Neural progenitor cell (in vitro differentiated cells): ENCODE results near the gene MAP3K19. TPM values are rescaled to one million over a fixed set of nuclear protein-coding genes. Genes with fewer than 3 reads are reported as not detected.
"Not testable (repeated sequence)": the region's sequence is repeated elsewhere in the genome, so short reads cannot be mapped to it uniquely, and the experiment has no call there.

Source experiments
- DNase-seq: peaks from one replicate; pipeline ENCODE4 v3.0.0-alpha.2; 2016; ENCODE audit warnings: low spot score
- H2AFZ ChIP-seq: fragments of 200-600 bp; sonication (generic); replicated peaks from 2 replicates; pipeline ENCODE4 v1.6.1; 2016; ENCODE audit warnings: antibody characterized with exemption
- H3F3A ChIP-seq: fragments of 200-600 bp; sonication (generic); 2 replicates; pipeline ENCODE4 v1.6.1; 2016; ENCODE audit warnings: antibody characterized with exemption, low read depth
- H3K27ac ChIP-seq: fragments of 200-600 bp; sonication (generic); 2 replicates; pipeline ENCODE4 v1.5.1; 2016; ENCODE audit warnings: mild to moderate bottlenecking
- H3K27me3 ChIP-seq: fragments of 200-600 bp; sonication (generic); 2 replicates; pipeline ENCODE4 v1.6.1; 2016; ENCODE audit warnings: mild to moderate bottlenecking, moderate library complexity
- H3K36me3 ChIP-seq: fragments of 200-600 bp; sonication (generic); 2 replicates; pipeline ENCODE4 v1.5.1; 2016
- H3K4me1 ChIP-seq: fragments of 200-600 bp; sonication (generic); 2 replicates; pipeline ENCODE4 v1.6.1; 2016; ENCODE audit warnings: mixed run types
- H3K4me2 ChIP-seq: fragments of 200-600 bp; sonication (generic); 2 replicates; pipeline ENCODE4 v1.6.1; 2016
- H3K4me3 ChIP-seq: fragments of 200-600 bp; sonication (generic); 2 replicates; pipeline ENCODE4 v1.5.1; 2016
- H3K79me2 ChIP-seq: fragments of 200-600 bp; sonication (generic); 2 replicates; pipeline ENCODE4 v1.6.1; 2016; ENCODE audit warnings: low read depth
- H3K9ac ChIP-seq: fragments of 200-600 bp; sonication (generic); 2 replicates; pipeline ENCODE4 v1.6.1; 2016
- H3K9me3 ChIP-seq: fragments of 200-600 bp; sonication (generic); 2 replicates; pipeline ENCODE4 v1.5.1; 2016; ENCODE audit warnings: low read depth
- H4K20me1 ChIP-seq: fragments of 200-600 bp; sonication (generic); 2 replicates; pipeline ENCODE4 v1.6.1; 2016; ENCODE audit warnings: low read depth
- H3K27ac Mint-ChIP-seq: 3 replicates; pipeline ENCODE4 v1.8.0; 2021; ENCODE audit warnings: mixed read lengths
- H3K27me3 Mint-ChIP-seq: 2 replicates; pipeline ENCODE4 v1.8.0; 2022; ENCODE audit warnings: low read depth, mild to moderate bottlenecking, inconsistent platforms, moderate library complexity, mixed read lengths; ENCODE audit not compliant: insufficient read depth
- H3K36me3 Mint-ChIP-seq: 3 replicates; pipeline ENCODE4 v1.8.0; 2021; ENCODE audit warnings: mixed read lengths
- H3K4me1 Mint-ChIP-seq: 3 replicates; pipeline ENCODE4 v1.8.0; 2021; ENCODE audit warnings: mixed read lengths
- H3K4me3 Mint-ChIP-seq: 3 replicates; pipeline ENCODE4 v1.8.0; 2021; ENCODE audit warnings: mild to moderate bottlenecking, moderate library complexity, mixed read lengths
- H3K9me3 Mint-ChIP-seq: 3 replicates; pipeline ENCODE4 v1.8.0; 2020; ENCODE audit warnings: mixed read lengths
- EZH2 ChIP-seq: fragments of 200-600 bp; sonication (generic); IDR thresholded peaks from 2 replicates; pipeline ENCODE4 v1.6.1; 2017; ENCODE audit warnings: antibody characterized with exemption, mild to moderate bottlenecking, moderate library complexity
- EZH2phosphoT487 ChIP-seq: fragments of 200-600 bp; sonication (generic); IDR thresholded peaks from 2 replicates; pipeline ENCODE4 v1.6.1; 2017; ENCODE audit warnings: antibody characterized with exemption
- total RNA-seq: library from RNA; depleted of rRNA; stranded (reverse); fragments of >200 nt; gene quantifications from 2 replicates; pipeline ENCODE4 v1.2.3, GENCODE V29; 2015; ENCODE audit warnings: low replicate concordance
- TF ChIP-seq, protein P1 (sequence below): fragments of 200-600 bp; sonication (generic); IDR thresholded peaks from 2 replicates; pipeline ENCODE4 v1.5.1; 2017; ENCODE audit warnings: antibody characterized with exemption, mild to moderate bottlenecking

MAP3K19 gene
- total RNA-seq, 1 donor from 2014 or later: not detected

DNA sequence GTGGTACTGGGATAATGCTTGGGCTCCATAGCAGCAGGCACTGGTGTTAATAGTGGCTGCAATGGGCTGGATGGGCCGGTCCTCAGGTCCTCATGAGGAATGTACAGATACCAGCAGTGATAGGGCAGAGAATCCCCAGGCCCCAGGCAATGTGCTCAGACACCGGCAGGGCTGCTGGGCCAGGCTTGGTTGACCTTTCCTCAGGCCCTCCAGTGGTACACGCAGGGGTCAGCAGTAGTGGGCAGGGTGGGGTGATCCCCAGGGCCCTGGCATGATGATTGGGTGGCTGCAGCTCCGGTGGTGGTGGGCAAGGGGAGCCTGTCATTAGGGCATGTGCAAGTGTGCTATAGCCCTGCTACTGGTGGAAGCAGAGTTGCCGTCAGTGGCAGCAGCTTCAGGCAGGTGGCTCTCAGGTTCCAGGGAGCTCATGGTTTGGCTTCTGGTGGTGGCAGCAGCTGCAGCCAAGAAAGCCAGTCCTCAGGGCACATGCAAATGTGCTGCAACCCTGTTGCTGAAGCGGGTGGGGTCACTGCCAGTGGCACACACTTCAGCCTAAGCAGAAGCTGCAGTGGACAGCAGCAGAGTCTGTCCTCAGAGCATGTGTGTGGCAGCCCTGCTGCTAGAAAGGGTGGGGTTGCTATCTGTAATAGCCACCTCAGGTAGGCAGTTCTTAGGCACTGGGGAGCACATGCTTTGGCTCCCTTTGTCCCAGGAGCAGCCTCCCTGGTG lies 71.8 kb downstream of the MAP3K19 start:
- Mint-ChIP-seq H3K4me1 (no peaks in the 10 kb centered on the region), H3K4me3 (no peak overlapping the region), H3K9me3 (peaks cover 26% of the 10 kb centered on the region), H3K27me3 (no peaks in the 10 kb centered on the region), H3K36me3 (no peaks in the 10 kb centered on the region), H3K27ac (no peak overlapping the region)
- TF ChIP-seq EZH2phosphoT487 (no peak), EZH2 (no peak)
- TF ChIP-seq, protein P1, sequence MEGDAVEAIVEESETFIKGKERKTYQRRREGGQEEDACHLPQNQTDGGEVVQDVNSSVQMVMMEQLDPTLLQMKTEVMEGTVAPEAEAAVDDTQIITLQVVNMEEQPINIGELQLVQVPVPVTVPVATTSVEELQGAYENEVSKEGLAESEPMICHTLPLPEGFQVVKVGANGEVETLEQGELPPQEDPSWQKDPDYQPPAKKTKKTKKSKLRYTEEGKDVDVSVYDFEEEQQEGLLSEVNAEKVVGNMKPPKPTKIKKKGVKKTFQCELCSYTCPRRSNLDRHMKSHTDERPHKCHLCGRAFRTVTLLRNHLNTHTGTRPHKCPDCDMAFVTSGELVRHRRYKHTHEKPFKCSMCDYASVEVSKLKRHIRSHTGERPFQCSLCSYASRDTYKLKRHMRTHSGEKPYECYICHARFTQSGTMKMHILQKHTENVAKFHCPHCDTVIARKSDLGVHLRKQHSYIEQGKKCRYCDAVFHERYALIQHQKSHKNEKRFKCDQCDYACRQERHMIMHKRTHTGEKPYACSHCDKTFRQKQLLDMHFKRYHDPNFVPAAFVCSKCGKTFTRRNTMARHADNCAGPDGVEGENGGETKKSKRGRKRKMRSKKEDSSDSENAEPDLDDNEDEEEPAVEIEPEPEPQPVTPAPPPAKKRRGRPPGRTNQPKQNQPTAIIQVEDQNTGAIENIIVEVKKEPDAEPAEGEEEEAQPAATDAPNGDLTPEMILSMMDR: no peak
- H3K9ac ChIP-seq: no peak overlapping the region
- H3F3A ChIP-seq: no peaks in the 10 kb centered on the region
- no peak for DNase-seq
- no peaks in the 10 kb centered on the region for H3K27me3 ChIP-seq
- no peaks in the 10 kb centered on the region for H3K79me2 ChIP-seq
- no peak overlapping the region for H3K4me2 ChIP-seq
- no peak overlapping the region for H3K4me3 ChIP-seq
- no peaks in the 10 kb centered on the region for H3K4me1 ChIP-seq
- H3K36me3 ChIP-seq: no peaks in the 10 kb centered on the region
- H4K20me1 ChIP-seq: no peaks in the 10 kb centered on the region
- no peaks in the 10 kb centered on the region for H3K9me3 ChIP-seq
- H3K27ac ChIP-seq: no peak overlapping the region
- H2AFZ ChIP-seq: no peak overlapping the region

DNA sequence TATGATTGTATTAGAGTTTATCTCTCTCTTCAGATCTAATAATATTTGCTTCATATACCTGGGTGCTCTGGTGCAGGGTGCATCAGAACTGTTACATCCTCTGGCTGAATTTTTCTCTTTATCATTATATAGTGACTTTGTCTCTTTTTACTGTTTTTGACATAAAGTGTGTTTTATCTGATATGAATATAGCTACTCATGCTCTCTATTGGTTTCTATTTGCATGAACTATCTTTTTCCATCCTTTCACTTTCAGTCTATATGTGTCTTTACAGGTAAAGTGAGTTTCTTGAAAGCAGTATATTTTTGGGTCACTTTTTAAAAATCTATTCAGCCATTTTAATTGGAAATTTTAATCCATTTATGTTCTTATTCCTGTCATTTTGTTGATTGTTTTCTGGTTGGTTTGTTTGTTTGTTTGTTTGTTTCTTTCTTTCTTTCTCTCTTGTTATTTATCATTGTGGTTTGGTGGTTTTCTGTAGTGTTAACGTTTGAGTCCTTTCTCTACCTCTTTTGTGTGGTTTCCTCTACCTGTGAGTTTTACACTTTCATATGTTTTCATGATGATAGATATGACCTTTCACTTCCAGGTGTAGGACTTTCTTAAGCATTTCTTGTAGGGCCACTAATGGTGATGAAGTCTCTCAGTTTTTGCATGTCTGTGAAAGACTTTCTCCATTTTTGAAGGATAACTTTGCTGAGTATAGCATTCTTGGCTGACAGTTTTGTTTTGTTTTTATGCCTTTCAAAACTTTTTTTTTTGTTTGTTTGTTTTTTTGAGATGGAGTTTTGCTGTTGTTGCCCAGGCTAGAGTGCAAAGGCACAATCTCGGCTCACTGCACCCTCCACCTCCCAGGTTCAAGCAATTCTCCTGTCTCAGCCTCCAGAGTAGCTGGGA lies 73.8 kb downstream of the MAP3K19 start:
- Histone ChIP-seq H4K20me1 (no peaks in the 10 kb centered on the region), H2AFZ (no peak overlapping the region), H3K27ac (no peak overlapping the region), H3K4me3 (no peak overlapping the region), H3K27me3 (no peaks in the 10 kb centered on the region), H3K4me2 (no peak overlapping the region), H3F3A (no peaks in the 10 kb centered on the region), H3K9me3 (peaks cover 9% of the 10 kb centered on the region), H3K36me3 (no peaks in the 10 kb centered on the region), H3K9ac (no peak overlapping the region), H3K79me2 (no peaks in the 10 kb centered on the region), H3K4me1 (no peaks in the 10 kb centered on the region)
- no peak for DNase-seq
- TF ChIP-seq, protein P1: no peak
- TF ChIP-seq EZH2phosphoT487 (no peak), EZH2 (no peak)
- H3K36me3 Mint-ChIP-seq: peaks cover 5% of the 10 kb centered on the region
- H3K4me1 Mint-ChIP-seq: no peaks in the 10 kb centered on the region
- H3K4me3 Mint-ChIP-seq: no peak overlapping the region
- H3K9me3 Mint-ChIP-seq: peaks cover 37% of the 10 kb centered on the region
- H3K27me3 Mint-ChIP-seq: peaks cover 3% of the 10 kb centered on the region
- H3K27ac Mint-ChIP-seq: no peak overlapping the region

DNA sequence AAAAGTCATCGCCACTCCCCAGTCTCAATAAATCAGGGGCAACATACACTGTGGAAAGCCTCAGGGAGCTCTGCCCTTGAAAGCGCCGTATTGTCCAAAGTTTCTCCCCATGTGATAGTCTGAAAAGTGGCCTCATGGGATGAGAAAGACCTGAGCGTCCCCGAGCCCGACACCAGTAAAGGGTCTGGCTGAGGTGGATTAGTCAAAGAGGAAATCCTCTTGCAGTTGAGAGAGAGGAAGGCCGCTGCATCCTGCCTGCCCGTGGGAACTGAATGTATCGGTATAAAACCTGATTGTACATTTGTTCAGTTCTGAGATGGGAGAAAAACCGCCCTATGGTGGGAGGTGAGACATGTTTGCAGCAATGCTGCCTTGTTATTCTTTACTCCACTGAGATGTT lies 80.1 kb downstream of the MAP3K19 start:
- not testable (repeated sequence) for H3K27me3 Mint-ChIP-seq, H3K27ac ChIP-seq, H3F3A ChIP-seq, H4K20me1 ChIP-seq, DNase-seq, H3K9ac ChIP-seq, H2AFZ ChIP-seq, H3K79me2 ChIP-seq, H3K4me1 ChIP-seq, H3K4me1 Mint-ChIP-seq, H3K4me3 ChIP-seq, H3K4me2 ChIP-seq, H3K27me3 ChIP-seq, H3K27ac Mint-ChIP-seq, H3K36me3 ChIP-seq, H3K4me3 Mint-ChIP-seq, H3K36me3 Mint-ChIP-seq, H3K9me3 ChIP-seq
- H3K9me3 Mint-ChIP-seq: peaks cover 21% of the 10 kb centered on the region

DNA sequence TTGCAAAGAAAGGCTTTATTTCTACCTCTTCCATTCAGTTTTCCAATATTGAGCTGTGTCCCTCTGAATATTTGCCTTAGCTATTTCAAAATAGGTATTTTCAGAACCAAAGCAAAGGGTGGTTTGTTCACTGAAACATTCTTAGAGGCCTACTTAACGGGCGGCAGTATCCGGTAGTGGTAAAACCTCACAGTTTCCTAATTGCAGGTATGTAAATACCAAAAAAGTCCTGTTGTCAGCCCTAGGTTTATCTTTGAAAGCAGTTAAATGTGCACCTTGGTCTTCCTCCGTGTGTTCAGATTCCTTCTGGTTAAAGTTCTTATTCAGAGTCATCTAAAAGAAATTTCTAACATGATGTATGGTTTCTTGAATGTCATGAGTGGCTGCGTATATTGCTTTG lies 89.8 kb downstream of the MAP3K19 start:
- H3K4me2 ChIP-seq: no peak overlapping the region
- TF ChIP-seq EZH2phosphoT487: no peak
- no peak for TF ChIP-seq EZH2
- TF ChIP-seq, protein P1: no peak
- H2AFZ ChIP-seq: no peak overlapping the region
- H3F3A ChIP-seq: peaks cover 23% of the 10 kb centered on the region
- Mint-ChIP-seq H3K36me3 (peaks cover 23% of the 10 kb centered on the region), H3K9me3 (no peaks in the 10 kb centered on the region), H3K27me3 (peaks cover 2% of the 10 kb centered on the region), H3K4me3 (no peak overlapping the region), H3K4me1 (no peaks in the 10 kb centered on the region), H3K27ac (no peak overlapping the region)
- peaks cover 19% of the 10 kb centered on the region for H3K36me3 ChIP-seq
- H3K4me1 ChIP-seq: no peaks in the 10 kb centered on the region
- no peaks in the 10 kb centered on the region for H3K27me3 ChIP-seq
- H3K79me2 ChIP-seq: no peaks in the 10 kb centered on the region
- no peak overlapping the region for H3K9ac ChIP-seq
- no peaks in the 10 kb centered on the region for H3K9me3 ChIP-seq
- H3K4me3 ChIP-seq: no peak overlapping the region
- no peak for DNase-seq
- peaks cover 3% of the 10 kb centered on the region for H4K20me1 ChIP-seq
- no peak overlapping the region for H3K27ac ChIP-seq
